GM23248 (cell line): ENCODE measurements around the gene NOTCH1. TPM values are rescaled to one million over a fixed set of nuclear protein-coding genes. Genes with fewer than 3 reads are reported as not detected.

ENCODE experiments used
- DNase-seq: peaks from one replicate; pipeline ENCODE4 v3.0.0-alpha.2; 2015
- H2AFZ ChIP-seq: fragments of 200-600 bp; sonication (generic); 2 replicates; pipeline ENCODE4 v1.6.1; 2016; ENCODE audit warnings: antibody characterized with exemption
- H3F3A ChIP-seq: fragments of 200-600 bp; sonication (generic); 2 replicates; pipeline ENCODE4 v1.6.1; 2016; ENCODE audit warnings: mild to moderate bottlenecking, antibody characterized with exemption, mixed run types; ENCODE audit not compliant: insufficient read depth
- H3K27ac ChIP-seq: fragments of 200-600 bp; sonication (generic); 2 replicates; pipeline ENCODE4 v1.5.1; 2016; ENCODE audit warnings: mild to moderate bottlenecking
- H3K27me3 ChIP-seq: fragments of 200-600 bp; sonication (generic); replicated peaks from 2 replicates; pipeline ENCODE4 v1.6.1; 2016; ENCODE audit warnings: mild to moderate bottlenecking; ENCODE audit not compliant: insufficient read depth
- H3K36me3 ChIP-seq: fragments of 200-600 bp; sonication (generic); 2 replicates; pipeline ENCODE4 v1.6.1; 2016; ENCODE audit warnings: low read depth, mild to moderate bottlenecking
- H3K4me1 ChIP-seq: fragments of 200-600 bp; sonication (generic); 2 replicates; pipeline ENCODE4 v1.6.1; 2016; ENCODE audit warnings: mild to moderate bottlenecking; ENCODE audit not compliant: insufficient read depth
- H3K4me2 ChIP-seq: fragments of 200-600 bp; sonication (generic); one replicate; pipeline ENCODE4 v1.6.1; 2016; ENCODE audit warnings: mild to moderate bottlenecking; ENCODE audit not compliant: unreplicated experiment
- H3K4me3 ChIP-seq: fragments of 200-600 bp; sonication (generic); 2 replicates; pipeline ENCODE4 v1.5.1; 2016; ENCODE audit warnings: mild to moderate bottlenecking
- H3K79me2 ChIP-seq: fragments of 200-600 bp; sonication (generic); 2 replicates; pipeline ENCODE4 v1.6.1; 2016; ENCODE audit warnings: mild to moderate bottlenecking; ENCODE audit not compliant: insufficient read depth
- H3K9ac ChIP-seq: fragments of 200-600 bp; sonication (generic); 2 replicates; pipeline ENCODE4 v1.6.1; 2016; ENCODE audit warnings: mild to moderate bottlenecking
- H3K9me2 ChIP-seq: fragments of 200-600 bp; sonication (generic); 2 replicates; pipeline ENCODE4 v1.6.1; 2016; ENCODE audit warnings: mixed run types, mild to moderate bottlenecking, moderate library complexity; ENCODE audit not compliant: insufficient read depth
- H3K9me3 ChIP-seq: fragments of 200-600 bp; sonication (generic); one replicate; pipeline ENCODE4 v1.6.1; 2017; ENCODE audit warnings: low read depth
- H4K20me1 ChIP-seq: fragments of 200-600 bp; sonication (generic); 2 replicates; pipeline ENCODE4 v1.6.0; 2016; ENCODE audit not compliant: insufficient read depth
- EZH2 ChIP-seq: fragments of 200-600 bp; sonication (generic); IDR thresholded peaks from 2 replicates; pipeline ENCODE4 v1.6.1; 2018; ENCODE audit warnings: antibody characterized with exemption, mild to moderate bottlenecking; ENCODE audit not compliant: insufficient read depth, poor library complexity, severe bottlenecking
- EZH2phosphoT487 ChIP-seq: fragments of 200-600 bp; sonication (generic); IDR thresholded peaks from 2 replicates; pipeline ENCODE4 v1.6.1; 2018; ENCODE audit warnings: antibody characterized with exemption, moderate library complexity, mild to moderate bottlenecking, low read depth; ENCODE audit not compliant: insufficient read depth
- WGBS, 2 experiments: methylation state at CpG; one replicate each; pipeline ENCODE4 v1.1.6; 2015 to 2017; ENCODE audit warnings: low lambda C conversion rate in 2 of 2, low coverage in 1 of 2; ENCODE audit errors: missing lambda C conversion rate in 2 of 2; 5-methylcytosine and 5-hydroxymethylcytosine counted together
- in situ Hi-C: fragments of 300-500 bp; cut with MboI; formaldehyde crosslinking; loops from 2 replicates; pipeline ENCODE4 v1.15.0; 2020
- polyA plus RNA-seq: library from polyadenylated mRNA; unstranded; fragments of >200 nt; fragmentation: Nextera tagmentation; extraction: Ambion mirVana; gene quantifications from 2 replicates; pipeline ENCODE4 v1.2.1, GENCODE V29; 2016
- total RNA-seq: library from RNA; depleted of rRNA; stranded (reverse); fragments of >200 nt; shearing (Covaris generic); gene quantifications from 2 replicates; pipeline ENCODE4 v1.2.3, GENCODE V29; 2014

Gene NOTCH1
- total and polyA plus RNA-seq, 2 experiments from 2014 or later: 1.5 to 5.7 TPM

GRCh38 chr9:136482793-136483588 lies 62.9 kb downstream of the NOTCH1 start, which contains the start of gene SEC16A:
Gene SEC16A, minus strand, starts transcription at chr9:136483040. Its CDS starts 5,425 bp downstream, at chr9:136477615.
- Histone ChIP-seq H2AFZ (peak within 1 kb of the TSS; percentile 80), H3F3A (peaks cover 10% of the 10 kb centered on the region; the same call in 1 of the 2 replicates), H4K20me1 (peaks cover 9% of the 10 kb centered on the region; the same call in 1 of the 2 replicates), H3K27ac (peak within 1 kb of the TSS; percentile 100), H3K9me2 (no peaks in the 10 kb centered on the region), H3K4me2 (peak within 1 kb of the TSS; percentile 97), H3K79me2 (peaks cover 48% of the 10 kb centered on the region), H3K9ac (peak within 1 kb of the TSS; percentile 100), H3K27me3 (no peaks in the 10 kb centered on the region), H3K36me3 (no peaks in the 10 kb centered on the region), H3K9me3 (no peaks in the 10 kb centered on the region), H3K4me3 (peak within 1 kb of the TSS; percentile 99), H3K4me1 (peaks cover 11% of the 10 kb centered on the region; the same call in 1 of the 2 replicates)
- in situ Hi-C loops: no loop called here
- WGBS, 2 experiments: 1% methylated on average over 27 to 108 of the region's 109 CpGs
- DNase-seq: peak; percentile 99
- TF ChIP-seq EZH2: no peak
- no peak for TF ChIP-seq EZH2phosphoT487

GRCh38 chr9:136482046-136482792 lies 63.6 kb downstream of the NOTCH1 start:
- Histone ChIP-seq H3K36me3 (no peaks in the 10 kb centered on the region), H3K4me3 (peak overlapping the region; percentile 99), H3K9me3 (no peaks in the 10 kb centered on the region), H2AFZ (peak overlapping the region; percentile 30), H3K27me3 (no peaks in the 10 kb centered on the region), H3K79me2 (peaks cover 55% of the 10 kb centered on the region), H4K20me1 (peaks cover 9% of the 10 kb centered on the region; the same call in 1 of the 2 replicates), H3K9ac (peak overlapping the region; percentile 100), H3K4me2 (peak overlapping the region; percentile 97), H3K27ac (peak overlapping the region; percentile 100), H3K4me1 (peaks cover 11% of the 10 kb centered on the region; the same call in 1 of the 2 replicates), H3F3A (peaks cover 10% of the 10 kb centered on the region; the same call in 1 of the 2 replicates), H3K9me2 (no peaks in the 10 kb centered on the region)
- in situ Hi-C loops: no loop called here
- TF ChIP-seq EZH2phosphoT487 (no peak), EZH2 (no peak)
- WGBS, 2 experiments: 1% methylated on average over 22 to 39 of the region's 39 CpGs
- peak; percentile 82 for DNase-seq

GRCh38 chr9:136481558-136481957 lies 64.3 kb downstream of the NOTCH1 start:
- peak overlapping the region; percentile 99 for H3K4me3 ChIP-seq
- peaks cover 9% of the 10 kb centered on the region; the same call in 1 of the 2 replicates for H4K20me1 ChIP-seq
- no peaks in the 10 kb centered on the region for H3K9me3 ChIP-seq
- peak overlapping the region; percentile 100 for H3K9ac ChIP-seq
- 37 to 38% methylated on average over 5 of the region's 5 CpGs for WGBS, 2 experiments
- no peak overlapping the region for H2AFZ ChIP-seq
- peak overlapping the region; percentile 97 for H3K4me2 ChIP-seq
- H3F3A ChIP-seq: peaks cover 10% of the 10 kb centered on the region; the same call in 1 of the 2 replicates
- peaks cover 4% of the 10 kb centered on the region; the same call in 1 of the 2 replicates for H3K36me3 ChIP-seq
- in situ Hi-C loops: no loop called here
- peaks cover 11% of the 10 kb centered on the region; the same call in 1 of the 2 replicates for H3K4me1 ChIP-seq
- H3K79me2 ChIP-seq: peaks cover 62% of the 10 kb centered on the region
- H3K27me3 ChIP-seq: no peaks in the 10 kb centered on the region
- no peaks in the 10 kb centered on the region for H3K9me2 ChIP-seq
- no peak for TF ChIP-seq EZH2
- TF ChIP-seq EZH2phosphoT487: no peak
- DNase-seq: peak; percentile 27
- peak overlapping the region; percentile 100 for H3K27ac ChIP-seq
